HCT116 (cell line): ENCODE results near the gene THADA. TPM values are rescaled to one million over a fixed set of nuclear protein-coding genes. Genes with fewer than 3 reads are reported as not detected.

Source experiments
- ATAC-seq: fragments of 200-7000 bp; cut with Tn5 transposase; 2 replicates; pipeline ENCODE4 v1.9.1; 2020; ENCODE audit warnings: mild to moderate bottlenecking, moderate library complexity
- BruUV-seq: library from RNA; stranded (reverse); fragments of 400-500 nt; replicated peaks from 2 replicates; lab custom pipeline; 2021; lab: Mats Ljungman, UMichigan
- CTCF ChIA-PET: fragments of 300-600 bp; sonication (Branson Sonifier 250); formaldehyde crosslinking; loops from one replicate; lab custom pipeline; 2021; ENCODE audit warnings: antibody characterized with exemption; lab: Charles Lee
- POLR2A ChIA-PET: fragments of 300-600, 350-600 bp; sonication (Branson Sonifier 250); formaldehyde crosslinking; loops from one replicate; lab custom pipeline; 2021; ENCODE audit warnings: antibody characterized with exemption; lab: Charles Lee
- RAD21 ChIA-PET, 2 experiments: fragments of 300-600 bp; sonication (Branson Sonifier 250); formaldehyde crosslinking; loops; one replicate each; lab custom pipeline; 2023; ENCODE audit warnings: low total read pairs in 2 of 2; ENCODE audit not compliant: uncharacterized antibody in 2 of 2, unreplicated experiment in 2 of 2, low non-redundant PET in 1 of 2; lab: Charles Lee
- DNase-seq: peaks from one replicate; pipeline ENCODE4 v3.0.0-alpha.2; 2010; ENCODE audit warnings: low read depth, low spot score
- H2AFZ ChIP-seq: fragments of 200-600 bp; shearing (Covaris generic), sonication (generic); 2 replicates; pipeline ENCODE4 v1.6.1; 2017; ENCODE audit warnings: low read depth, mixed run types, mixed read lengths, antibody characterized with exemption, low read length; ENCODE audit not compliant: poor library complexity, severe bottlenecking
- H3K27ac ChIP-seq: 2 replicates; pipeline ENCODE4 v1.5.1; 2012; ENCODE audit warnings: low read depth, low read length
- H3K27me3 ChIP-seq: fragments of 200-600 bp; sonication (generic); 2 replicates; pipeline ENCODE4 v1.6.1; 2016; ENCODE audit warnings: mixed run types, low read length, mixed read lengths; ENCODE audit not compliant: insufficient read depth
- H3K36me3 ChIP-seq, 2 experiments: fragments of 200-500 bp in 1 of 2; fragments of 200-600 bp in 1 of 2; sonication (Bioruptor generic) in 1 of 2; sonication (generic) in 1 of 2; 2 replicates each; pipeline versions ENCODE4 v1.5.1 to v1.6.1; 2014 to 2016; ENCODE audit warnings: low read length in 2 of 2, inconsistent platforms in 1 of 2, mixed read lengths in 1 of 2, mixed run types in 1 of 2; ENCODE audit not compliant: insufficient read depth in 2 of 2, control insufficient read depth in 1 of 2
- H3K4me1 ChIP-seq, 2 experiments: fragments of 200-600 bp in 1 of 2; sonication (generic) in 1 of 2; 2 replicates each; pipeline versions ENCODE4 v1.5.1 to v1.6.1; 2012 to 2017; ENCODE audit warnings: low read length in 2 of 2, inconsistent platforms in 1 of 2, mild to moderate bottlenecking in 1 of 2, mixed read lengths in 1 of 2, mixed run types in 1 of 2, moderate library complexity in 1 of 2; ENCODE audit not compliant: insufficient read depth in 2 of 2, control insufficient read depth in 1 of 2
- H3K4me2 ChIP-seq: fragments of 200-600 bp; sonication (generic); 2 replicates; pipeline ENCODE4 v1.6.1; 2017; ENCODE audit warnings: mixed run types, low read length, mixed read lengths
- H3K4me3 ChIP-seq, 2 experiments: fragments of 200-600 bp in 1 of 2; sonication (generic) in 1 of 2; replicated peaks in 1 of 2; 2 replicates each; pipeline ENCODE4 v1.5.1; 2011 to 2016; ENCODE audit warnings: low read length in 2 of 2, control low read depth in 1 of 2, low read depth in 1 of 2, mild to moderate bottlenecking in 1 of 2, mixed read lengths in 1 of 2, mixed run types in 1 of 2
- H3K79me2 ChIP-seq: fragments of 200-600 bp; sonication (generic); 2 replicates; pipeline ENCODE4 v1.6.1; 2017; ENCODE audit warnings: mild to moderate bottlenecking, mixed run types, low read length, moderate library complexity, mixed read lengths; ENCODE audit not compliant: insufficient read depth
- H3K9ac ChIP-seq: fragments of 200-600 bp; sonication (generic); 2 replicates; pipeline ENCODE4 v1.6.1; 2016; ENCODE audit warnings: low read length, mixed read lengths
- H3K9me2 ChIP-seq: fragments of 200-600 bp; sonication (generic), shearing (Covaris generic); 2 replicates; pipeline ENCODE4 v1.6.1; 2017; ENCODE audit warnings: mixed run types, mild to moderate bottlenecking, moderate library complexity; ENCODE audit not compliant: insufficient read depth
- H3K9me3 ChIP-seq, 2 experiments: fragments of 200-500 bp in 1 of 2; fragments of 200-600 bp in 1 of 2; sonication (Bioruptor generic) in 1 of 2; sonication (generic) in 1 of 2; 2 replicates each; pipeline ENCODE4 v1.6.1; 2014 to 2017; ENCODE audit warnings: low read length in 2 of 2, mixed read lengths in 2 of 2, inconsistent platforms in 1 of 2, low read depth in 1 of 2, mild to moderate bottlenecking in 1 of 2, mixed run types in 1 of 2, moderate library complexity in 1 of 2; ENCODE audit not compliant: control insufficient read depth in 1 of 2, insufficient read depth in 1 of 2
- H4K20me1 ChIP-seq: fragments of 200-600 bp; sonication (generic), shearing (Covaris generic); 2 replicates; pipeline ENCODE4 v1.6.1; 2017; ENCODE audit warnings: mixed run types, mild to moderate bottlenecking, moderate library complexity; ENCODE audit not compliant: insufficient read depth
- CBX3 ChIP-seq: IDR thresholded peaks from 2 replicates; pipeline ENCODE4 v1.6.1; 2012; ENCODE audit warnings: low read depth
- EGR1 ChIP-seq: IDR thresholded peaks from 2 replicates; pipeline ENCODE4 v1.6.1; 2012; ENCODE audit warnings: low read depth
- EZH2 ChIP-seq: fragments of 200-600 bp; sonication (generic); IDR thresholded peaks from 2 replicates; pipeline ENCODE4 v1.6.1; 2017; ENCODE audit warnings: antibody characterized with exemption, mixed run types
- EZH2phosphoT487 ChIP-seq: fragments of 200-600 bp; IDR thresholded peaks from 2 replicates; pipeline ENCODE4 v1.6.1; 2018; ENCODE audit warnings: antibody characterized with exemption, borderline replicate concordance
- FOSL1 ChIP-seq: IDR thresholded peaks from 2 replicates; pipeline ENCODE4 v1.6.1; 2012; ENCODE audit warnings: low read depth
- POLR2A ChIP-seq: IDR thresholded peaks from 2 replicates; pipeline ENCODE4 v1.7.0; 2011; ENCODE audit warnings: borderline replicate concordance; ENCODE audit not compliant: insufficient read depth, insufficient read length; ENCODE audit errors: extremely low read depth
- TCF7L2 ChIP-seq: IDR thresholded peaks from 2 replicates; pipeline ENCODE4 v1.7.0; 2011; ENCODE audit warnings: borderline replicate concordance, inconsistent platforms; ENCODE audit not compliant: insufficient read depth, insufficient read length; ENCODE audit errors: extremely low read depth
- ZNF274 ChIP-seq: fragments of 200-500 bp; sonication (Bioruptor generic); IDR thresholded peaks from 2 replicates; pipeline ENCODE4 v1.6.1; 2014; ENCODE audit warnings: mild to moderate bottlenecking, low read depth, low read length, inconsistent platforms
- intact Hi-C: fragments of 100-400 bp; cut with micrococcal nuclease; formaldehyde crosslinking; loops from 2 replicates; pipeline ENCODE4 v1.10.0; 2022
- total RNA-seq: library from RNA; stranded (reverse); gene quantifications from one replicate; pipeline ENCODE4 v1.2.1, GENCODE V29; 2021; ENCODE audit not compliant: unreplicated experiment
- TF ChIP-seq, protein P1 (sequence below): IDR thresholded peaks from 2 replicates; pipeline ENCODE4 v1.6.1; 2012
- TF ChIP-seq, protein P2 (sequence below), 3 experiments: fragments of 200-600 bp in 1 of 3; sonication (generic) in 1 of 3; IDR thresholded peaks in 2 of 3; conservative IDR thresholded peaks in 1 of 3; 2 replicates each; pipeline ENCODE4 v1.5.1; 2012 to 2017; ENCODE audit warnings: low read depth in 2 of 3, low read length in 2 of 3, antibody characterized with exemption in 1 of 3, borderline replicate concordance in 1 of 3, control low read depth in 1 of 3, mild to moderate bottlenecking in 1 of 3, mixed read lengths in 1 of 3, mixed run types in 1 of 3, moderate library complexity in 1 of 3; ENCODE audit not compliant: insufficient read depth in 1 of 3
- TF ChIP-seq, protein P3 (sequence below): IDR thresholded peaks from 2 replicates; pipeline ENCODE4 v1.6.1; 2012; ENCODE audit warnings: low read depth
- TF ChIP-seq, protein P4 (sequence below): IDR thresholded peaks from 2 replicates; pipeline ENCODE4 v1.6.1; 2011; ENCODE audit warnings: mild to moderate bottlenecking, low read length, moderate library complexity; ENCODE audit not compliant: insufficient replicate concordance; ENCODE audit errors: extremely low read depth

Gene THADA
- total RNA-seq, 1 experiment from 2014 or later, result 30.7 TPM

DNA sequence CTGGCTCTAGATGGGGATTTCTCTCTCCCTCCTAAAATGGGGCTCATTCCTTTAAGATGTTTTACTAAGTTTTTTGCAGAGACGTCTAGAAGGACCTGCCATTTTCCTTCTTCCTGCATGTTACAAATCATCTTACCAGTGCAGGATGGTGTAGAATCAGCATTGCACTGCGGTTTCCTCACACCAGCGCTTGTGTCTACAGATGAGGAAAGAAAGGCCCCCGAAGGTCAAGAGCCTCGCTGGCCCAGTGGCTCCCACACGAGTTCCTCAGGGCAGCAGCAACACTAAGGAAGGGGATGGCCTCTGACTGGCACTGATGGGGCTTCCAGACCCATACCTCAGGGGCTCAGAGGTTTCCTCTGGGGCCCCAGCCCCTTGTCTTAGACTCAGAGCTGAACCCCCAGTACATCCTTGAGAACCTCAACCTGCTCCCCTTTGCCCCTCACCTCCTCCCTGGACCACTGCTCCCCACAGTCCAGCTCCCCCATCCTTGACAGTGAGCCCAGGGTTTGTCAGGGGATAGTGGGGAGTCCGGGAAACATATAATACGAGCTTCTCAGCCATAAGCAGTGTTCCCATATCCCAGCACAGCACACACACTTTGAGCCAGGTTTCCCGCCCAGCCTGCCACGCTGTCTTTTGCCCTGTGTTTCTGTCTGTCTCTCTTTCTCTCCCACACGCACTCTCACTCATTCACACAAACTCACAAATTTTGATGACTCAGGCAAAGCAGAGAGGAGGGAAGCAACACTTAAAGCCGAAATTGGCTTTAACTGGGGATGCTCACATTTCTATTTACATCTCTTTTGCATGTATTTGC, 398.9 kb downstream of the THADA start:
- Histone ChIP-seq H3K36me3 (no peaks in the 10 kb centered on the region), H3K79me2 (no peaks in the 10 kb centered on the region), H3K4me3 (no peak overlapping the region), H3K4me1 (peaks cover 39 to 50% of the 10 kb centered on the region in 2 experiments), H3K4me2 (no peak overlapping the region), H2AFZ (no peak overlapping the region), H3K27me3 (no peaks in the 10 kb centered on the region), H4K20me1 (no peaks in the 10 kb centered on the region), H3K27ac (no peak overlapping the region), H3K9me3 (no peaks in the 10 kb centered on the region), H3K9ac (no peak overlapping the region), H3K9me2 (no peaks in the 10 kb centered on the region)
- no peak for DNase-seq
- intact Hi-C loops, result no loop called here
- TF ChIP-seq EZH2phosphoT487 (no peak), EZH2 (no peak), CBX3 (no peak), FOSL1 (no peak), TCF7L2 (no peak), EGR1 (no peak), ZNF274 (no peak), POLR2A (no peak)
- TF ChIP-seq, protein P1, sequence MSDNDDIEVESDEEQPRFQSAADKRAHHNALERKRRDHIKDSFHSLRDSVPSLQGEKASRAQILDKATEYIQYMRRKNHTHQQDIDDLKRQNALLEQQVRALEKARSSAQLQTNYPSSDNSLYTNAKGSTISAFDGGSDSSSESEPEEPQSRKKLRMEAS, result no peak
- TF ChIP-seq, protein P2, sequence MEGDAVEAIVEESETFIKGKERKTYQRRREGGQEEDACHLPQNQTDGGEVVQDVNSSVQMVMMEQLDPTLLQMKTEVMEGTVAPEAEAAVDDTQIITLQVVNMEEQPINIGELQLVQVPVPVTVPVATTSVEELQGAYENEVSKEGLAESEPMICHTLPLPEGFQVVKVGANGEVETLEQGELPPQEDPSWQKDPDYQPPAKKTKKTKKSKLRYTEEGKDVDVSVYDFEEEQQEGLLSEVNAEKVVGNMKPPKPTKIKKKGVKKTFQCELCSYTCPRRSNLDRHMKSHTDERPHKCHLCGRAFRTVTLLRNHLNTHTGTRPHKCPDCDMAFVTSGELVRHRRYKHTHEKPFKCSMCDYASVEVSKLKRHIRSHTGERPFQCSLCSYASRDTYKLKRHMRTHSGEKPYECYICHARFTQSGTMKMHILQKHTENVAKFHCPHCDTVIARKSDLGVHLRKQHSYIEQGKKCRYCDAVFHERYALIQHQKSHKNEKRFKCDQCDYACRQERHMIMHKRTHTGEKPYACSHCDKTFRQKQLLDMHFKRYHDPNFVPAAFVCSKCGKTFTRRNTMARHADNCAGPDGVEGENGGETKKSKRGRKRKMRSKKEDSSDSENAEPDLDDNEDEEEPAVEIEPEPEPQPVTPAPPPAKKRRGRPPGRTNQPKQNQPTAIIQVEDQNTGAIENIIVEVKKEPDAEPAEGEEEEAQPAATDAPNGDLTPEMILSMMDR (IDR thresholded peaks at IDR 0.05 in 2 of 3, conservative IDR thresholded peaks at IDR 0.05 in 1 of 3; ENCODE audit: borderline replicate concordance in 1 of 3, insufficient read depth in 1 of 3, low read depth in 2 of 3, low read length in 2 of 3), result no peak
- TF ChIP-seq, protein P3, sequence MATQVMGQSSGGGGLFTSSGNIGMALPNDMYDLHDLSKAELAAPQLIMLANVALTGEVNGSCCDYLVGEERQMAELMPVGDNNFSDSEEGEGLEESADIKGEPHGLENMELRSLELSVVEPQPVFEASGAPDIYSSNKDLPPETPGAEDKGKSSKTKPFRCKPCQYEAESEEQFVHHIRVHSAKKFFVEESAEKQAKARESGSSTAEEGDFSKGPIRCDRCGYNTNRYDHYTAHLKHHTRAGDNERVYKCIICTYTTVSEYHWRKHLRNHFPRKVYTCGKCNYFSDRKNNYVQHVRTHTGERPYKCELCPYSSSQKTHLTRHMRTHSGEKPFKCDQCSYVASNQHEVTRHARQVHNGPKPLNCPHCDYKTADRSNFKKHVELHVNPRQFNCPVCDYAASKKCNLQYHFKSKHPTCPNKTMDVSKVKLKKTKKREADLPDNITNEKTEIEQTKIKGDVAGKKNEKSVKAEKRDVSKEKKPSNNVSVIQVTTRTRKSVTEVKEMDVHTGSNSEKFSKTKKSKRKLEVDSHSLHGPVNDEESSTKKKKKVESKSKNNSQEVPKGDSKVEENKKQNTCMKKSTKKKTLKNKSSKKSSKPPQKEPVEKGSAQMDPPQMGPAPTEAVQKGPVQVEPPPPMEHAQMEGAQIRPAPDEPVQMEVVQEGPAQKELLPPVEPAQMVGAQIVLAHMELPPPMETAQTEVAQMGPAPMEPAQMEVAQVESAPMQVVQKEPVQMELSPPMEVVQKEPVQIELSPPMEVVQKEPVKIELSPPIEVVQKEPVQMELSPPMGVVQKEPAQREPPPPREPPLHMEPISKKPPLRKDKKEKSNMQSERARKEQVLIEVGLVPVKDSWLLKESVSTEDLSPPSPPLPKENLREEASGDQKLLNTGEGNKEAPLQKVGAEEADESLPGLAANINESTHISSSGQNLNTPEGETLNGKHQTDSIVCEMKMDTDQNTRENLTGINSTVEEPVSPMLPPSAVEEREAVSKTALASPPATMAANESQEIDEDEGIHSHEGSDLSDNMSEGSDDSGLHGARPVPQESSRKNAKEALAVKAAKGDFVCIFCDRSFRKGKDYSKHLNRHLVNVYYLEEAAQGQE, result no peak
- TF ChIP-seq, protein P4, sequence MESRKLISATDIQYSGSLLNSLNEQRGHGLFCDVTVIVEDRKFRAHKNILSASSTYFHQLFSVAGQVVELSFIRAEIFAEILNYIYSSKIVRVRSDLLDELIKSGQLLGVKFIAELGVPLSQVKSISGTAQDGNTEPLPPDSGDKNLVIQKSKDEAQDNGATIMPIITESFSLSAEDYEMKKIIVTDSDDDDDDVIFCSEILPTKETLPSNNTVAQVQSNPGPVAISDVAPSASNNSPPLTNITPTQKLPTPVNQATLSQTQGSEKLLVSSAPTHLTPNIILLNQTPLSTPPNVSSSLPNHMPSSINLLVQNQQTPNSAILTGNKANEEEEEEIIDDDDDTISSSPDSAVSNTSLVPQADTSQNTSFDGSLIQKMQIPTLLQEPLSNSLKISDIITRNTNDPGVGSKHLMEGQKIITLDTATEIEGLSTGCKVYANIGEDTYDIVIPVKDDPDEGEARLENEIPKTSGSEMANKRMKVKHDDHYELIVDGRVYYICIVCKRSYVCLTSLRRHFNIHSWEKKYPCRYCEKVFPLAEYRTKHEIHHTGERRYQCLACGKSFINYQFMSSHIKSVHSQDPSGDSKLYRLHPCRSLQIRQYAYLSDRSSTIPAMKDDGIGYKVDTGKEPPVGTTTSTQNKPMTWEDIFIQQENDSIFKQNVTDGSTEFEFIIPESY, result no peak
- ATAC-seq, result no peak
- no TSS peak for BruUV-seq
- POLR2A ChIA-PET, result no interaction called here
- RAD21 ChIA-PET, result no interaction called here
- CTCF ChIA-PET, result interaction anchor here (0.7 kb wide), 1 partner anchor 27 kb away, joined by 3 read pairs; no protein-coding TSS in a partner anchor
